ENCODE results near the gene TNFSF13. TPM values are rescaled to one million over a fixed set of nuclear protein-coding genes. Genes with fewer than 3 reads are reported as not detected.

TNFSF13 gene, protein sequence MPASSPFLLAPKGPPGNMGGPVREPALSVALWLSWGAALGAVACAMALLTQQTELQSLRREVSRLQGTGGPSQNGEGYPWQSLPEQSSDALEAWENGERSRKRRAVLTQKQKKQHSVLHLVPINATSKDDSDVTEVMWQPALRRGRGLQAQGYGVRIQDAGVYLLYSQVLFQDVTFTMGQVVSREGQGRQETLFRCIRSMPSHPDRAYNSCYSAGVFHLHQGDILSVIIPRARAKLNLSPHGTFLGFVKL
- total RNA-seq (2021) (2.2 to 3.2 TPM (median 2.9 TPM) in 3 replicates), Bru-seq, nascent RNA (percentile 28 among the genes with signal in this experiment)
- long read RNA-seq, experiment 1, partial matches to known transcripts = 2 of 10 reads
- long read RNA-seq, experiment 1, other reads (novel, unspliced or antisense) = 4 of 10 reads
- long read RNA-seq, experiment 2, partial matches to known transcripts = 3 of 5 reads
- long read RNA-seq, experiment 2, other reads (novel, unspliced or antisense) = 2 of 5 reads
- long read RNA-seq, experiment 3, partial matches to known transcripts = 0 of 8 reads
- long read RNA-seq, experiment 3, other reads (novel, unspliced or antisense) = 5 of 8 reads

- POLR2A ChIA-PET = interaction anchor here (1.2 kb wide), 1 partner anchor 13 kb away, joined by 4 read pairs; no protein-coding TSS in a partner anchor
- TF ChIP-seq, protein P1, sequence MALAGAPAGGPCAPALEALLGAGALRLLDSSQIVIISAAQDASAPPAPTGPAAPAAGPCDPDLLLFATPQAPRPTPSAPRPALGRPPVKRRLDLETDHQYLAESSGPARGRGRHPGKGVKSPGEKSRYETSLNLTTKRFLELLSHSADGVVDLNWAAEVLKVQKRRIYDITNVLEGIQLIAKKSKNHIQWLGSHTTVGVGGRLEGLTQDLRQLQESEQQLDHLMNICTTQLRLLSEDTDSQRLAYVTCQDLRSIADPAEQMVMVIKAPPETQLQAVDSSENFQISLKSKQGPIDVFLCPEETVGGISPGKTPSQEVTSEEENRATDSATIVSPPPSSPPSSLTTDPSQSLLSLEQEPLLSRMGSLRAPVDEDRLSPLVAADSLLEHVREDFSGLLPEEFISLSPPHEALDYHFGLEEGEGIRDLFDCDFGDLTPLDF (CRISPR knock-in tag; IDR thresholded peaks at IDR 0.05) = no peak
- TF ChIP-seq JAZF1 (CRISPR knock-in tag; IDR thresholded peaks at IDR 0.05) (no peak), SMAD3 (CRISPR knock-in tag; IDR thresholded peaks at IDR 0.05; ENCODE audit: borderline replicate concordance) (no peak), JUN (CRISPR knock-in tag; IDR thresholded peaks at IDR 0.05) (no peak), PRRX2 (CRISPR knock-in tag; IDR thresholded peaks at IDR 0.05) (no peak), CREB1 (CRISPR knock-in tag; IDR thresholded peaks at IDR 0.05) (no peak)
- TF ChIP-seq, protein P2, sequence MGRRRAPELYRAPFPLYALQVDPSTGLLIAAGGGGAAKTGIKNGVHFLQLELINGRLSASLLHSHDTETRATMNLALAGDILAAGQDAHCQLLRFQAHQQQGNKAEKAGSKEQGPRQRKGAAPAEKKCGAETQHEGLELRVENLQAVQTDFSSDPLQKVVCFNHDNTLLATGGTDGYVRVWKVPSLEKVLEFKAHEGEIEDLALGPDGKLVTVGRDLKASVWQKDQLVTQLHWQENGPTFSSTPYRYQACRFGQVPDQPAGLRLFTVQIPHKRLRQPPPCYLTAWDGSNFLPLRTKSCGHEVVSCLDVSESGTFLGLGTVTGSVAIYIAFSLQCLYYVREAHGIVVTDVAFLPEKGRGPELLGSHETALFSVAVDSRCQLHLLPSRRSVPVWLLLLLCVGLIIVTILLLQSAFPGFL (CRISPR knock-in tag; IDR thresholded peaks at IDR 0.05; ENCODE audit: borderline replicate concordance) = no peak
- Mint-ChIP-seq H3K36me3 (peaks cover 4% of the 10 kb centered on the region; the same call in 1 of the 2 replicates), H3K9me3 (no peaks in the 10 kb centered on the region), H3K4me3 (peak within 1 kb of the TSS; percentile 57), H3K4me1 (peaks cover 60% of the 10 kb centered on the region), H3K27ac (peak within 1 kb of the TSS; percentile 92), H3K27me3 (ENCODE audit: low read depth) (no peaks in the 10 kb centered on the region; the same call in 1 of the 2 replicates)
- ATAC-seq = no peak
- DNase-seq (ENCODE audit: low spot score) = no peak
- CTCF ChIA-PET = interaction anchor here (0.5 to 3.6 kb wide), 10 partner anchors 9 to 203 kb away, joined by 3 to 79 read pairs (median 6); partner anchors contain the start of genes FGF11, PLSCR3, SOX15 and TMEM102
Measured at GRCh38 chr17:7558544-7559319, at the start of gene TNFSF13. TSS of gene TNFSF13 (plus strand) at chr17:7558750. CDS start at chr17:7559040, 290 bp downstream.

GRCh38 chr17:7508846-7509245 lies 49.7 kb upstream of the TNFSF13 start:
- Mint-ChIP-seq H3K4me3 (no peak overlapping the region), H3K9me3 (no peaks in the 10 kb centered on the region), H3K27me3 (ENCODE audit: low read depth) (no peaks in the 10 kb centered on the region), H3K4me1 (no peaks in the 10 kb centered on the region), H3K36me3 (peaks cover 86% of the 10 kb centered on the region), H3K27ac (no peak overlapping the region)
- no peak for TF ChIP-seq NFE2L1 (CRISPR knock-in tag; IDR thresholded peaks at IDR 0.05)
- no peak for TF ChIP-seq NFATC4 (CRISPR knock-in tag; IDR thresholded peaks at IDR 0.05)
- no peak for TF ChIP-seq NR2C2 (CRISPR knock-in tag; IDR thresholded peaks at IDR 0.05)
- TF ChIP-seq, protein P3, sequence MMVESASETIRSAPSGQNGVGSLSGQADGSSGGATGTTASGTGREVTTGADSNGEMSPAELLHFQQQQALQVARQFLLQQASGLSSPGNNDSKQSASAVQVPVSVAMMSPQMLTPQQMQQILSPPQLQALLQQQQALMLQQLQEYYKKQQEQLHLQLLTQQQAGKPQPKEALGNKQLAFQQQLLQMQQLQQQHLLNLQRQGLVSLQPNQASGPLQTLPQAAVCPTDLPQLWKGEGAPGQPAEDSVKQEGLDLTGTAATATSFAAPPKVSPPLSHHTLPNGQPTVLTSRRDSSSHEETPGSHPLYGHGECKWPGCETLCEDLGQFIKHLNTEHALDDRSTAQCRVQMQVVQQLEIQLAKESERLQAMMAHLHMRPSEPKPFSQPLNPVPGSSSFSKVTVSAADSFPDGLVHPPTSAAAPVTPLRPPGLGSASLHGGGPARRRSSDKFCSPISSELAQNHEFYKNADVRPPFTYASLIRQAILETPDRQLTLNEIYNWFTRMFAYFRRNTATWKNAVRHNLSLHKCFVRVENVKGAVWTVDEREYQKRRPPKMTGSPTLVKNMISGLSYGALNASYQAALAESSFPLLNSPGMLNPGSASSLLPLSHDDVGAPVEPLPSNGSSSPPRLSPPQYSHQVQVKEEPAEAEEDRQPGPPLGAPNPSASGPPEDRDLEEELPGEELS (CRISPR knock-in tag; IDR thresholded peaks at IDR 0.05) = no peak
- no peak for TF ChIP-seq ZNF396 (CRISPR knock-in tag; IDR thresholded peaks at IDR 0.05; ENCODE audit: borderline replicate concordance)
- TF ChIP-seq ZNF232 (CRISPR knock-in tag; IDR thresholded peaks at IDR 0.05) = no peak
- TF ChIP-seq GABPB1 (CRISPR knock-in tag; IDR thresholded peaks at IDR 0.05) = no peak
- TF ChIP-seq, protein P4, sequence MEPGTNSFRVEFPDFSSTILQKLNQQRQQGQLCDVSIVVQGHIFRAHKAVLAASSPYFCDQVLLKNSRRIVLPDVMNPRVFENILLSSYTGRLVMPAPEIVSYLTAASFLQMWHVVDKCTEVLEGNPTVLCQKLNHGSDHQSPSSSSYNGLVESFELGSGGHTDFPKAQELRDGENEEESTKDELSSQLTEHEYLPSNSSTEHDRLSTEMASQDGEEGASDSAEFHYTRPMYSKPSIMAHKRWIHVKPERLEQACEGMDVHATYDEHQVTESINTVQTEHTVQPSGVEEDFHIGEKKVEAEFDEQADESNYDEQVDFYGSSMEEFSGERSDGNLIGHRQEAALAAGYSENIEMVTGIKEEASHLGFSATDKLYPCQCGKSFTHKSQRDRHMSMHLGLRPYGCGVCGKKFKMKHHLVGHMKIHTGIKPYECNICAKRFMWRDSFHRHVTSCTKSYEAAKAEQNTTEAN (CRISPR knock-in tag; IDR thresholded peaks at IDR 0.05) = no peak
- TF ChIP-seq, protein P5, sequence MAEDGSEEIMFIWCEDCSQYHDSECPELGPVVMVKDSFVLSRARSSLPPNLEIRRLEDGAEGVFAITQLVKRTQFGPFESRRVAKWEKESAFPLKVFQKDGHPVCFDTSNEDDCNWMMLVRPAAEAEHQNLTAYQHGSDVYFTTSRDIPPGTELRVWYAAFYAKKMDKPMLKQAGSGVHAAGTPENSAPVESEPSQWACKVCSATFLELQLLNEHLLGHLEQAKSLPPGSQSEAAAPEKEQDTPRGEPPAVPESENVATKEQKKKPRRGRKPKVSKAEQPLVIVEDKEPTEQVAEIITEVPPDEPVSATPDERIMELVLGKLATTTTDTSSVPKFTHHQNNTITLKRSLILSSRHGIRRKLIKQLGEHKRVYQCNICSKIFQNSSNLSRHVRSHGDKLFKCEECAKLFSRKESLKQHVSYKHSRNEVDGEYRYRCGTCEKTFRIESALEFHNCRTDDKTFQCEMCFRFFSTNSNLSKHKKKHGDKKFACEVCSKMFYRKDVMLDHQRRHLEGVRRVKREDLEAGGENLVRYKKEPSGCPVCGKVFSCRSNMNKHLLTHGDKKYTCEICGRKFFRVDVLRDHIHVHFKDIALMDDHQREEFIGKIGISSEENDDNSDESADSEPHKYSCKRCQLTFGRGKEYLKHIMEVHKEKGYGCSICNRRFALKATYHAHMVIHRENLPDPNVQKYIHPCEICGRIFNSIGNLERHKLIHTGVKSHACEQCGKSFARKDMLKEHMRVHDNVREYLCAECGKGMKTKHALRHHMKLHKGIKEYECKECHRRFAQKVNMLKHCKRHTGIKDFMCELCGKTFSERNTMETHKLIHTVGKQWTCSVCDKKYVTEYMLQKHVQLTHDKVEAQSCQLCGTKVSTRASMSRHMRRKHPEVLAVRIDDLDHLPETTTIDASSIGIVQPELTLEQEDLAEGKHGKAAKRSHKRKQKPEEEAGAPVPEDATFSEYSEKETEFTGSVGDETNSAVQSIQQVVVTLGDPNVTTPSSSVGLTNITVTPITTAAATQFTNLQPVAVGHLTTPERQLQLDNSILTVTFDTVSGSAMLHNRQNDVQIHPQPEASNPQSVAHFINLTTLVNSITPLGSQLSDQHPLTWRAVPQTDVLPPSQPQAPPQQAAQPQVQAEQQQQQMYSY (CRISPR knock-in tag; IDR thresholded peaks at IDR 0.05) = no peak
- TF ChIP-seq NR3C1 (CRISPR knock-in tag; conservative IDR thresholded peaks at IDR 0.05; ENCODE audit: low read depth) = no peak
- TF ChIP-seq, protein P6, sequence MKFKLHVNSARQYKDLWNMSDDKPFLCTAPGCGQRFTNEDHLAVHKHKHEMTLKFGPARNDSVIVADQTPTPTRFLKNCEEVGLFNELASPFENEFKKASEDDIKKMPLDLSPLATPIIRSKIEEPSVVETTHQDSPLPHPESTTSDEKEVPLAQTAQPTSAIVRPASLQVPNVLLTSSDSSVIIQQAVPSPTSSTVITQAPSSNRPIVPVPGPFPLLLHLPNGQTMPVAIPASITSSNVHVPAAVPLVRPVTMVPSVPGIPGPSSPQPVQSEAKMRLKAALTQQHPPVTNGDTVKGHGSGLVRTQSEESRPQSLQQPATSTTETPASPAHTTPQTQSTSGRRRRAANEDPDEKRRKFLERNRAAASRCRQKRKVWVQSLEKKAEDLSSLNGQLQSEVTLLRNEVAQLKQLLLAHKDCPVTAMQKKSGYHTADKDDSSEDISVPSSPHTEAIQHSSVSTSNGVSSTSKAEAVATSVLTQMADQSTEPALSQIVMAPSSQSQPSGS (CRISPR knock-in tag; IDR thresholded peaks at IDR 0.05; ENCODE audit: borderline replicate concordance, low read depth) = no peak
- ATAC-seq (no peak), DNase-seq (ENCODE audit: low spot score) (no peak)
- POLR2A ChIA-PET = interaction anchor here (1.5 kb wide), 1 partner anchor 51 kb away, joined by 4 read pairs; no protein-coding TSS in a partner anchor
- CTCF ChIA-PET = interaction anchor here (1.0 to 2.0 kb wide), 5 partner anchors 14 to 172 kb away, joined by 3 to 7 read pairs (median 6); partner anchors contain the start of genes ACAP1 and PLSCR3
